ENCODE data around the gene ZNF670. TPM values are rescaled to one million over a fixed set of nuclear protein-coding genes. Genes with fewer than 3 reads are reported as not detected.

Gene ZNF670
- total RNA-seq, 2 experiments from 2014 or later: 3.6 to 4.1 TPM

DNA sequence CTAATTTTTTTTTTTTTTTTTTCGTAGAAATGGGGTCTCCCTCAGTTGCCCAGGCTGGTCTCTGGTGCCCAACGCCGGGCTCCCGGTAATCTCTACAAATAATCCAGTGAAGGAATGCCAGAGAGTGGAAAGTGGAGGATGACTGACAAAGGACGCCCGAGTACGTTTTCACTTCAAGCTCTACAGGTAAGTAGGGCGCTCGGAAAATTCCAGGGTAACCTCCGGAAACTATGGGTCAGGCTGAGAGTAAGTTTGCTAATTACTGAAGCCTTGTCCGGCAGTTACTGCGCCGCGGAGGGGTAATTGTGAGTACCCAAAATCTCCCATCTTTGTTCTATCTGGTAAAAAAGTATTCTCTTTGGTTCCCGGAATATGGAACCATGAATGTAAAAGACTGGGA is 27.4 kb upstream of the ZNF670 start:
- POLR2A ChIA-PET: no interaction called here
- CTCF ChIA-PET: no interaction called here

DNA sequence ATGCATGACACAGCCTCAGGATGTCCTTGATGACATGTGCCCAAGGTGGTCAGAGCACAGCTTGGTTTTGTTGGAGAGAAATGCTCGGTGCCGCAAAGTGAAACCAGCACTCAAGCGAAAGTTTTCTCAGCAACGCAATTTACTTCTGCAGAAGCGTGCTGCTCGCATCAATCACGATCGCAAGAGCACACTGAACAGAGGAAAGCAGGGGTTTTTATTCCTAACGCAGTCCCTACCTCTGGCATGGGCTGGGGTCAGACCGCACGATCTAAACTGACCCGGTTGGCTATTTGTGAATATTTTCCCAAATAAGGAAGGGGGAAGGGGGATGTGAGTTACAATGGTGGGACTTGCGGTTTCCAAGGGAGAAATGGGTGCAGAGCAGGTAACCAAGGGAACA is 26.4 kb upstream of the ZNF670 start:
- ChIA-PET POLR2A (interaction anchor here (1.8 kb wide), 1 partner anchor 26 kb away, joined by 10 read pairs; the partner anchor contains the start of gene ZNF670), CTCF (no interaction called here)

DNA sequence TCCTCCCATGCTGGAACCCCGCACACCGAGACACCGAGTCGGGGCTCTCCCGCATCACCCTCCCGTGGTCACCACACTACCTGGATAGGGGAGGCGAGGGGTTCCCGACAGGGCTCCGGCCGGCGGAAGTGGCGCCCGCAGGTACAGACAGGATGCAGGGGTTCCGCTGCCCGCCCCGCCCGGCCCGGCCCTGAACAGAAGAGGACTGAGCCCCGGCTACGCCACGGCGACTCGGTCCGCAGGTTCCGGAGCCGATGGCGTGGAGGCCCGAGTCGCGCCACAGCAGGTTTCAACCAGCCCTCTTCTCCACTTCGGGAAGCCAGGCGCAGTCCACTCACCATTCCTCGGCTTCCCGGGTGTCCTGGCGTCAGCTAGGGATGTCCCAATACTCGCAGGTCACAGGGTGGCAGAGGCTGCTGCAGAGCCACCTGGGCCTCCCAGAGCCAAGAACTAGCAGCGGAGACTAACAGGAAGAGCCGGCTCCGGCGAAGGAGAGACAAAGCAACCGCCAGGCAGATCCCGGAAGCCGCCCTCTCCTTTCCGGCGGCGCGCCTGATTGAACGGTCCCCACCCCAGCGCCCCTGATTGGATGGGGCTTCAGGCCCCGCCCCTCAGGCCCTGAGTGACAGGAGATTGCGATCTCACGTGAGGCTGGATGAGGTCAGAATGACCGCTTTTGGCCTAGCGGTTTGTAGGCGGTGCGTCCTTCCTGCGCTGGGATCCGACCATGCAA is 25.4 kb upstream of the ZNF670 start, which contains the start of gene ZNF669:
Gene ZNF669, minus strand, starts transcription at position 498 of the 733 bp plus-strand sequence. Its CDS starts 157 bp downstream, at position 341.
- ChIA-PET POLR2A (interaction anchor here (1.8 kb wide), 1 partner anchor 25 kb away, joined by 10 read pairs; the partner anchor contains the start of gene ZNF670), CTCF (no interaction called here)

DNA sequence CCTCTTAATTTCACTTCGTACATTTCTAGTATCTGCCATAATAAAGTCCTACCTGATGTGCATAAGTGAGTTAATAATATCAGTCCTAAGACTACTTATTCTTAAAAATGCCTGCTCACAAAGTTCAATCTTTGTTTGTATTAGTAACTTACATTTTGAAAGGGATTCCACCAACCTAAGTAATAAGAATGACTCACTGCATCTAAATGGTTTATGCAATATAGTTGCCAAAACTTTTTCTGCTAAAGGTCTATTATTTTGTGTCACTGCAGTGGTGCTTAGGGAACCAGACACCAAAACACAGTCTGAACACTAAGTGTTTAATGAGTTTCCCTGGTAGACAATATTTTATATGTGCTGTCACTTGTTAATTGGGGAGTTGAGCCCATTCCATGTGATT is 23.8 kb upstream of the ZNF670 start:
- ChIA-PET POLR2A (no interaction called here), CTCF (no interaction called here)

DNA sequence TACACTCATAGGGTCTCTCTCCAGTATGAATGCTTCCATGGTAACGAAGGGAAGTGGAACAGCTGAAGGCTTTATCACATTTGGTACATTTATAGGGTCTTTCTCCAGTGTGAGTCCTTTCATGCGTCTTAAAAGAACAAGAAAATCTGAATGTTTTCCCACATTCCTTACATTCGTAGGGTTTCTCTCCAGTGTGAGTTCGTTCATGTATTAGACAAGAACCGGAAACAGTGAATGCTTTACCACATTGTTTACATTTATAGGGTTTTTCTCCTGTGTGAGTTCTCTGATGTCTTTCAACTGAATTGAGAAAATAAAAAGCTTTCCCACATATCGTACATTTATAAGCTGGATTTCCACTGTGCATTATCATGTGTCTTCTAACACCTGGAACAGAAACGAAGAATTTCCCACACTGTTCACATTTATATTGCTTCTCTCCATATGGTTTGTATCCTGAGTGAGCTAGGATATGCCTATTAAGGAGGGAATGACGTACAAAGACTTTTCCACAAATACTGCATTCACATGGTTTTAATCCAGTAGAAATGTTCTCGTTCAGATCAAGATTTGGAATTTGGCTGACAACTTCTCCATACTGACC is 22.2 kb upstream of the ZNF670 start:
- ChIA-PET POLR2A (no interaction called here), CTCF (no interaction called here)

DNA sequence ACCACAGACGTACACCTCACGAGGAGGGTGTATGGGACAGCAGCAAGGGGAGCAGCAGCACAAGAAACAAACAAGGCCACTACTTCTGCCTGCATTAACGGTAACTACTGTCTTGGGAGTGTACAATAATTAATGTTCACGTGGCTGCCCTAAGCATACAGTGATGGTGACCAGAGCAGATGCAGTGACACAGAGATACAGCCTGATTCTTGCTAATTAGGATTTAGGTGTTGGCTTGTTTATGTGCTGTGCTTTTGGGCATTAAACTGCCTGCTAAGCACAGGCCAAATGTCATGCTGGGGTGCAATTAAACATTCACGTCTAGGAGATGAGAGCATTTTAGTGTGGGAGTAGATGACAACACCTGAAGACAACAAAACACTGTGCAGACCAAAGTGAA is 18.3 kb upstream of the ZNF670 start:
- CTCF ChIA-PET: no interaction called here
- POLR2A ChIA-PET: no interaction called here

DNA sequence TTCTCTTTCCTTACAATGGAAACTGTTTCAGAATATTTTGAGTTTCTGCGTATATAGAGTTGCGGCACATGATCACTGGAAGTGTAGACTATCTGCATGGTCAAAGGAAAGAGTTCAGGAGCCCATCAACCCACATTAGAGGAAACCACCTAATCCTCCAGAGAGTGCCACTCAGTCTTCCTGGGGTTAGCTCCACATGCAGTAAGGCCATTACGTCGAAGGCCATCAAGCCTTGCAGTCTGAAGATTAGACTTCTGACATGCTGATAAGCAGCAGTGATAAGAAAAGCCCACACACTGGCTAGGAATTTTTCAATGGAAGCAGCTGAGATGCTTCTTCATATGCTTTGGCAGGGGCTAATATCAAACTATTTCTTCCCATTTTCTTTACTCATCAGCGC is 17.9 kb upstream of the ZNF670 start:
- ChIA-PET POLR2A (no interaction called here), CTCF (no interaction called here)

DNA sequence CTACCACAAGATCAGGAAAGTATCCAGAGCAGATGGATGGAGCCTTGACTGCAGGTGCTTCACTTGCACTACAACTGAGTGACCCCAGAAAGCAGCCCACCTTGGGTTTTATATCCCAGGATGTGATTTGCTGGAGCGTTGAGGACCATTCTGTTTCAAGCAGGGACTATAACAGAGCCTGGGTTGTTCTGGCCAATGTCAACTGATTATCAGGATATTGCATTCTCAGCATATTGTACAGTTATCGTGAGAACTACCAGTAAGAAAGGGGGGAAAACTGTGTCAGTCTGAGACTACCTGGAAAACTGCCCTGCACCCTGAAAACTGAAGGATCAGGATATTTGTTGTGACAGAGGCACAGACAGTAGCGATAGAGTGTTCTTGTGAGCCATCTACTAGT is 17.5 kb upstream of the ZNF670 start:
- ChIA-PET CTCF (no interaction called here), POLR2A (no interaction called here)

DNA sequence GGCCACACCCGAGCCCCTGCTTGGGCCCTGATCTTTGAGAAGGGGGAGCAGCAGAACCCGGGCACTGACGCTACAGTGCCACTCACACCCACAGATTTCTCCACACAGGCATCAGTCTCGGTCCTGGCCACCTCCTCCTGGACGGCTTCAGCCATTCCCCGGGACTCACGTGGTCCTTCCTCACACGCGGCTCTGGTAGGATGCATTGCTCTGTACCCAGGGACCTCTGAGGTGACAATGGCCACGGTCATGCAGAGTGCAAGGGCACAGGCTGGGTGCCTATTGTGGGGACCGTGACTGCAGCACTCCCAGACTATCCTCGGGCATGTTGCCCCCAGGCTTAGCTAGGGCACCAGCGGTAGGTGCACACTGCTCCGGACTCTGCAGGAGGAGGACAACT is 11.8 kb upstream of the ZNF670 start:
- ChIA-PET CTCF (no interaction called here), POLR2A (no interaction called here)

DNA sequence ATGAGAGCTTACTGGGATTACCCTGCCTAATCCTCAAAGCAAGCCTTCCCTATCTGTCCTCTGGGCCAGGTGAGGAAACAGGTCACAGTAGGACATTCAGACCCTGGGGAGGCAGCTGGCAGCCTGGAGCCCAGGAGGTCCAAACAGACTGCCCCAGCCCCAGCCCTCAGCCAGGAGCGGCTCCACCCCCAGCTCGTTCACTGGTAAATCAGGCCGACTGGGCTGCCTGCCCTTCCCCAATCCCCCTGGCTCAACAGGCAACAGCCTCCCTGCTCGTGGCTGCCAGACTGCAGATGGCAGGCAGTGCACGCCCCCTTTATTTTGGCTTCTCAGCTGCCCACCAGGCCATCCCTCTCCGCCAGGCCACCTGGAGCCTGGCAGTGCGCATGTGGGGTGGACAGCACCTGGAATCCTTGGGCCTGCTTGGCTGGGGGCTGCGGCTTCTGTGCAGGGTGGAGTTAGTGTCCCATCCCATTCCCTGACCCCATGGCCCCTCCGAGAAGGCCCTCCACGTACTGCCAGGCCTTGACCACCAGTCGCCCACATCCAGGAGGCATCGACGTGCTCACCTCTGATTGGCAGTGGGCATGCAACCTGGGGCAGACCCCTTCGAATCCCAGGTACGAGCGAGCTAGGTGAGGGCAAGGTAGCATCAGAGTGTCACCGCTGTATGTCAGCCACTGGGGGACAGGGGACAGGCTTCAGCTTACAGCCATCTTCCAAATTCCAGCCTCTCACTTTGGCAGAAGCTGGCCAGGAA is 11.2 kb upstream of the ZNF670 start:
- POLR2A ChIA-PET: no interaction called here

DNA sequence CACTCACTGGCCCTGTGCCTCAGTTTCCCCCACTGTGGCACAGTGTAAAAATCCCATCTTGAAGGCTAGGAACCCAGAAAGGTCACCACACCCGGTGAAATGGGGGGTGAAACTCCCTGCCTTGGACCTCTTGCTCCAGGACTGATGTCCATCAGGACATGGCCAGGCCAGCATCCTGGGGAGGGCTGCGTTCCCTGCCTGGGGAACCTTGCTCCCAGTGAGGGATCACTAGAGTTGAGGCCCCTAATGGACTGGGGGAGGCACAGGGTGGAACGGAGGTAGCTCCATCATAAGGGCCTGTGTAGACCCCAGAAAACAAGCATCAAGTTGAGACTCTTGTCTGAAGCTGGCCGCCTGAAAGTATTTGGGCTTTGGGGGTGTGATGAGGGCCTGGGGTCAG is 10.4 kb upstream of the ZNF670 start:
- POLR2A ChIA-PET: no interaction called here
- CTCF ChIA-PET: no interaction called here

More for the DNA sequence above, 11.2 kb upstream of the ZNF670 start:
- CTCF ChIA-PET: no interaction called here

DNA sequence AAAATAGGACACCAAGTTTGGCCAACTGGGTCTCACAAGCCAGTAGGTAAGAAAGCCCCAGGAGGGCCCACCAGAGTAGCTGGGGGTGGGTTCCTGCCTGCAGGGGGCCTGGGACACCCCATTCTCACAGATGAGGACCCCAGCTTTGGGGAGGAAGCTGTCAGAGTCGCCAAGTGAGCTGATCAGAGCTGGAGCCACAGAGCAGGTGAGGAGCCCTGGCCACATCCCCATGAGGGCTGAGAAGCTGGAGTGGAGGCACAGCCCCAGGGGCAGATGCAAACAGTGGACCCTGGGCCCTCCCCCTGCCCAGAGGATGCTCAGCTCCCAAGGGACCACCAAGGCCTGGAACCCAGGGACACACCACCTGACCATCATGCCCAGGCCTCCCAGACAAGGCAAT is 8.6 kb upstream of the ZNF670 start:
- ChIA-PET POLR2A (no interaction called here), CTCF (no interaction called here)

DNA sequence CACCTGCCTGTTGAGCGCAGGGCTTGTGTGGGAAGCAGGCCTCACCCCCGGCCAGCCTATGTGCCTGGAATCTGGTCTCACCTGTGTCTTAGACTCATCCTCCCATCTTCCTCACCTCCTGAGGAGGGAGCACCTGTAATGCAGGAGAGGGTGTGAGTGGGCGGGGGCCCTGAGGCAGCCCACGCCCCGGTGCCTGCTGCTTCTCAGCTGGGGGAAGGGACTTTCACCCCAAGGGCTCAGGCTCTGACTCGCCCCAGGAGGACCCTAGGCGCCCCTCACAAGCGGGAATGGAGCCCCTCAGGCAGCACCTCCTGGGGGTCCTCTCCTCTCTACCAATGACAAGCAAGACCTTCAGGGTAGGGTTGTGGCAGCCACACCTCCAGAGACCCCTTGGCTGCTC is 6.7 kb upstream of the ZNF670 start:
- POLR2A ChIA-PET: no interaction called here

DNA sequence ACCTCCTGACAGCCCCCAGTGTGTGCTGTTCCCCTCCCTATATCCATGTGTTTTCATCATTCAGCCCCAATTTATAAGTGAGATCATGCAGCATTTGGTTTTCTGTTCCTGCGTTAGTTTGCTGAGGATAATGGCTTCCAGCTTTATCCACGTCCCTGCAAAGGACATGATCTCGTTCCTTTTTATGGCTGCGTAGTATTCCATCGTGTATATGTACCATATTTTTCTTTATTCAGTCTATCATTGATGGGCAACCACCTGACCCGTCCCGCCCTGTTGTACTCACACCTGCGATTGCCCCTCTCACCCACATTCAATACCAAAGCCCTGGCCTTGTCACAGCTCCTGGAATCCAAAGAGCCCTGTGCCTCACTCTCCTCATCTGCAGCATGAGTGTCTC is 6.2 kb upstream of the ZNF670 start:
- CTCF ChIA-PET: no interaction called here
- POLR2A ChIA-PET: no interaction called here

More for the DNA sequence above, 6.7 kb upstream of the ZNF670 start:
- CTCF ChIA-PET: no interaction called here

DNA sequence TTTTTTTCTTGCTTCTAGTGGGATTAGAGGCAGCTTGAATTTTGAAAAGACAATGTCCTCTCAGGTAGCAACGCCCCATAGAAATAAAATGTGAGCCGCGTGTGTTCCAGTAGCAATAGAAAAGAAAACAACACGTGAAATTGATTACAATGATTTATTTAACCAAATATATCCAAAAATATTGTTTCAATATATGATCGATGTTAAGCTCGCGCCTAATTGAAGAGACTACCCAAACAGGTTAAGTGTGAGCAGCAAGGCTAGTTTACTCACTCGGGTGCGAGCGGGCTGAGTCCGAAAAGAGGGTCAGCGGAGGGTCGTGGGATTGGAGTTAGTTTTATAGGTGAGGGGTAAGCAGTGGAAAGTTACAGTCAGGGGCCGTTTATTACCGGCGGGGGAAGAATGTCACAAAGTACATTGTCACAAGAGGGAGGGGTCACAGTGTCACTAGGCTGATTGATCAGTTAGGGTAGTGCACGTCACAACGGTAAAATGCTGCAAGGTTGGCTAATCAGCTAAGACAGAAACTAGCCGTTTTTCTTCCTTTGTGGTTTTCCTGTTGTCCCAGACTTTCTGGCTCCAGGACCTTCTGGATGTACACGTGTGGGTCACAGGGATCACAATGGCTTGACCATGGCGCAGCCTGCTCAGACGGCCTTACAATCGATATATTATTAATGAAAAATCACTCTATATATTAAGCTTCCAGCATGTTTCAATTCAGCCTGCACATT is 697 bp upstream of the ZNF670 start:
- ChIA-PET CTCF (interaction anchor here (0.5 to 0.6 kb wide), 2 partner anchors 41 to 79 kb away, joined by 3 read pairs; no protein-coding TSS in a partner anchor), POLR2A (interaction anchor here (0.5 to 1.4 kb wide), 2 partner anchors 25 to 311 kb away, joined by 7 to 10 read pairs; partner anchors contain the start of gene ZNF669)

DNA sequence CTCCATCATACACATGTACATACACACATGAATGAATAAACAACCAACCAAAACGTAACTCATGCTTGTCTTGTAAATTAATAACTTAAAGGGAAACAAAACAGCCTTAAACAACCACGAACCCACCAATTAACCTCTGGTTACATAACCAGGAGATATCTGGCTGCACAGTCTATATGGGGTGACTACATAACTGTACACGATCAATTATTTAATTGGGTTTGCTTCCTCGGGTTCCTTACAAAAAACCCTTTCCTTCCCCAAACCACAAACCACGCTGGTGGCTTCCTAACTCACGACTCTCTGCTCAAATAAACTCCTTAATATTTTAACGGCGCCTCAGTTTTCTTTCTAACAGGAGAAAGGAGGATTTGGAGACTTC is 744 bp downstream of the ZNF670 start:
- ChIA-PET CTCF (no interaction called here), POLR2A (interaction anchor here (1.4 kb wide), 1 partner anchor 26 kb away, joined by 10 read pairs; the partner anchor contains the start of gene ZNF669)

DNA sequence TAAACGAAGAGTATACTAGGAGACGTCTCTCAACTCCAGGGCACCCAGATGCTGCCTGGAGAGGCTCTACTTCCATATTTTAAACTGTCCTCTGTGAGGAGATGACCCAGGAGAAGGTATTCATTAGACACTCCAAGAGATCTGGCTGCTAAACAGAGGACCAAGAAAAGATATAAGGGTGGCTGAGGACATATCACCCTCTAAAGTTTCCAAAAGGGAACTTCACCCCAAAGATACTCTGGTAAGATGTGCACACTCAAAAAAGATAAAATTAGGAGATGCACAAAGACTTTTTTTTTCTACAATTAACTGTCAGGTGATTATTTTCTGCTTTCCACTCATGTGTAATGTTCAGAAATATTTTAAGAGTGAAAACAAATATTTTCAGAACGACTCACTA is 1.4 kb downstream of the ZNF670 start:
- POLR2A ChIA-PET: no interaction called here
- CTCF ChIA-PET: no interaction called here

DNA sequence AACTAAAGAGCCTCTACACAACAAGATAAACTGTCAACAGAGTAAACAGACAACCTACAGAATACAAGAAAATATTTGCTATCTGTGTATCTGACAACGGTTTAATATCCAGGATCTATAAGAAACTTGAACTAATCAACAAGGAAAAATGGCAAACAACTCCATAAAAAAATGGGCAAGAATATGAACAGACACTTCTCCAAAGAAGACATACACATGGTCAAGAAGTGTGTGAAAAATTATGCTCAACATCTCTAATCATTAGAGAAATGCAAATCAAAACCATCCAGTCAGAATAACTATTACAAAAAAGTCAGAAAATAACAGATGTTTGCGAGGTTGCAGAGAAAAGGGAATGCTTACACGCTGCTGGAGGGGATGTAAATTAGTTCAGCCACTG is 8.0 kb downstream of the ZNF670 start:
- POLR2A ChIA-PET: no interaction called here
- CTCF ChIA-PET: no interaction called here

DNA sequence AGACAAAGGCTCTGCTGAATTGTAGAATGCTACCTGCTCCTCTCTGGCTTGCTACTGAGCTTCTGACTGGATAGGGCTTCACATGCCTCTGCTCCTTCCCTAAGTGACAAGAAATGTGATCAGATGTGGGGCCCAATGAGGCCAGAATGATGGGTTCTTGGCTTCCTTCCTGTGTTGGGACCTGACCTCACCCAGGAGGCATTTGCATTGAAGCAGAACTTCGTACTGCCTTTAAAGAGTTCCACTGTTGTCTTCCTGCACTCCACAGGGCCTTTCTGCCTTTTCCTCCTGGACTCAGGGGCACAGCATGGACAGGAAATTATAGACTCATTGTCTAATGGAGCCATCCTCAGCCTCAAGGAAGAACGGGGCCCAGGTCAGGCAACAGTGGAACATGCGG is 14.3 kb downstream of the ZNF670 start:
- POLR2A ChIA-PET: no interaction called here
- CTCF ChIA-PET: no interaction called here

DNA sequence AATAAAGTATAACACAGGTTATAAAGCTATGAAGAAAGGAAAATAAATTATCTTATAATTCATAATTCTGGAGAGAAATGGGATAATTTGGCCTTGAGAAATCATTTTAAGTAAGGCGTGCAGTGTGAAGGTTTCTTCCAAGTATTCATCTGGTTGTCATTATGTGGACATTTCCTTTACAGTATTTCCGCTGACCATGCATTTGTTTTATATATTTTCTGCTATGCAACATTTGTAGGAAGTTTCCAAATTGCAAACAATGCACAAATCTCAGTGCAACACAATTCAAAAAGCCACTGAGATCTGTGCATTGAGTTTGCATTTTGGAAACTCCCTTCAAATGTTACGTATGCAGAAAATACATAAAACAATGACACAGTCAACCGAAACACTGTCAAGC is 17.8 kb downstream of the ZNF670 start:
- ChIA-PET CTCF (no interaction called here), POLR2A (no interaction called here)
